Dedifferentiated amniotic fluid mesenchymal stem cell (primary cell): ENCODE data around the gene CRTC3.
"Not testable (repeated sequence)": the region's sequence is repeated elsewhere in the genome, so short reads cannot be mapped to it uniquely, and the experiment has no call there.

Experiments used
- DNase-seq: peaks from one replicate; pipeline ENCODE4 v3.0.0-alpha.2; 2016; ENCODE audit errors: extremely low spot score

The CRTC3 gene

DNA sequence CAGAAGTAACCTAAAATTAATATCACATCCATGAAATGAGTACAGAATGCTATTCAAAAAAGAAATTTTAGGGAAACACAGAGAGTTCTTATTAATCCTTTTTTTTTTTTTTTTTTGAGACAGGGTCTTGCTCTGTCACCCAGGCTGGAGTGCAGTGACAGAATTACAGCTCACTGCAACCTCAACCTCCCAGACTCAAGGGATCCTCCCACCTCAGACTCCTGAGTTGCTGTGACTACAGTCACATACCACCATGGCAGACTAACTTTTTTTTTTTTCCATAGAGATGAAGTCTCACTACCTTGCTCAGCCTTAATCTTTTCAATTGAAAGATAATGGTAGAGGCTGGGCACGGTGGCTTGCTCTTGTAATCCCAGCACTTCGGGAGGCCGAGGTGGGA, 6.3 kb upstream of the CRTC3 start:
- no peak for DNase-seq

DNA sequence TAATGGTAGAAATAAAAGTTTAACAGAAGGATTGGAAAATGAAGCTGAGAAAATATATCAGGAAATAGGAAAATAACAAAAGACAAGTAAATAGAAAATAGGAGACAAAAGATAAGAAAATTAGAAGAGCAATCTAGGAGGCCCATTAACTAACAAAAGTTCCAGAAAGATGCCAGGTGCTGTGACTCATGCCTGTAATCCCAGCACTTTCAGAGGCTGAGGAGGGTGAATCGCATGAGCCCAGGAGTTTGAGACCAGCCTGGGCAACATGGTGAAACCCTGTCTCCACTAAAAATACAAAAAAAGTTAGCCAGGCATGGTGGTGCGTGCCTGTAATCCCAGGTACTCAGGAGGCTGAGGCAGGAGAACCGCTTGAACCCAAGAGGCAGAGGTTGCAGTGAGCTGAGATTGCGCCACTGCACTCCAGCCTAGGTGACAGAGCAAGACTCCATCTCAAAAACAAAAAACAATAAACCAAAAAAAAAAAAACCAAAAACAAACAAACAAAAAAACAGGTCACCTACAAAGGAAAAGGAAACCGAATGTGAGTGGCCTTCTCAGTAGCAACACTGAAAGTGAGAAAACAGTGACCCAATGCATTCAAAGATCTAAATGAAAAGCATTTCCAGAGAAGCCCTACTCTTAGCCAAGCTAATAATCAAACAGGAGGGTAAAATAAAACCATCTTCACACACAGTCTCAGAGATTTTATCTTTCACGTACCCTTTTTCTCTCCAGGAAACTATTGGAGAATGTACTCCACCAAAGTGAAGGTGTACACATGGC, 5.5 kb upstream of the CRTC3 start:
- not testable (repeated sequence) for DNase-seq

DNA sequence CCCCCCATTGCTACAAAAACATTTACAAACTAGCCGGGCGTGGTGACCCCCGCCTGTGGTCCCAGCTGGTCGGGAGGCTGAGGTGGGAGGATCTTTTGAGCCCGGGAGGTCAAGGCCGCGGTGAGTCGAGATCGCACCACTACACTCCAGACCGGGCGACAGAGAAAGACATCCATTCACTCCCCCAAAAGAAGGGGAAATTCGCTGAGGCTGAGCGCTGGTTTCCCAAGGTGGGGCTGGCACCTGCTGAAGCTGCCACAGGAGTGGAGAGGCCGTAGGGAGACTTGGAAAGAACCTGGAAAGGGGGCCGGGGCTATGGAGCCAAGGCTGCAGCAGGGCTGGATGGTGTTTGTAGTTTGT, 732 bp upstream of the CRTC3 start:
- DNase-seq, result no peak

DNA sequence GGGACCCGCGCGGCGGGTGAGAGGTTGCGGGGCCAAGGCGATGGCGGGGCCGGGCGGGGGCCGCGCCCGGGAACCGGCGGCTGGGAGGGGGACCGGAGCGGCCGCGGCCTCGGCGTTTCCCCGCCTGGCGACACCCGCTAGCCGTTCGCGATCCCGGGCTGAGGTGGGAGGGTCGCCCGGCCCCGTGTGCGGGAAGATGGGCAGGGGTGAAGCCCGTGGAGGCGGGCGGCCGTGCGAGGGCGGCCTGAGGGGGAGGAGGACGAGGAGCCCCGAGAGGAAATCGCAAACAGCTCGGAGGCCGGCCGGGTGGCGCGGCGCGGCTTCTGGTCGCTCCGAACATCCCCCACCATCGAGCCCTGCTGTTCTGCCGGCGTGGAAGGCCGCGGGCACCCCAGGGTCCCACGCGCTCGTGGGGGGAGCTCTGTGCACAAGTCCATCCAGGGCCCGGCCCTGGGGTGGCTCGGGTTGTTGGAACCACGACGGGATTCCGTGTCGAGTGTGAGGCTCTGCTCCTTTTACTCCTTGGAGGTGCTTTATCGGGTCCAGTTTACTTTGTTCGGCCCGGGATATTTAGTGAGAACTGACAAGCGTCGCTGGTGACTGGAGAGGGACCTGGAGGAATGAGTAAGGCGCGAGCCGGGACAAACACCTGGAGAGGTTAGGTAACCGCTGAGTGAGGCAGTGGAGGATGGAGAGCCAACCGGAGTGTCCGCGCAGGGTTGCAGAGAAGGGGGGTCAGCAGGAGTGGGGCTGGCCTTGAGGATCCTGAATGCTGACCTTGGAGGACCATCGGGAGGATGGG, 728 bp downstream of the CRTC3 start:
- no peak for DNase-seq

DNA sequence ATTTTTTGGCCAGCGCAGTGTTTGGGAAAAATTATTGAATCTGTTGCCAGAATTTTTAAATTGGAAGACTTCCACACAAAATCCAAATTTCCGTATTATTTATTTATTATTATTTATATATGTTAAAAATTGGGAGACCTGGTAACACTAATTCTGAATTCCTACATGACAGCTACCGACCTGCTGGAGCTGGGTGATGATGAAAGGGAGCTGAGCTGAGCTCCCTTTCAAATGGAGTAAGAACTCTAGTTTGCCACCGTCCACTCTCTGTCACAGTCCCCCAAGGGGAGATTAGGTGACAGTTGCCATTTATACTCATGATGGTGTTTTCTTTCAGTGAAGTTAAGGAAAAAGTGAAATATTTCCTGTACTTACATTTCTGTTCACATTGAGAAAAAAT, 1.4 kb downstream of the CRTC3 start:
- DNase-seq, result no peak

DNA sequence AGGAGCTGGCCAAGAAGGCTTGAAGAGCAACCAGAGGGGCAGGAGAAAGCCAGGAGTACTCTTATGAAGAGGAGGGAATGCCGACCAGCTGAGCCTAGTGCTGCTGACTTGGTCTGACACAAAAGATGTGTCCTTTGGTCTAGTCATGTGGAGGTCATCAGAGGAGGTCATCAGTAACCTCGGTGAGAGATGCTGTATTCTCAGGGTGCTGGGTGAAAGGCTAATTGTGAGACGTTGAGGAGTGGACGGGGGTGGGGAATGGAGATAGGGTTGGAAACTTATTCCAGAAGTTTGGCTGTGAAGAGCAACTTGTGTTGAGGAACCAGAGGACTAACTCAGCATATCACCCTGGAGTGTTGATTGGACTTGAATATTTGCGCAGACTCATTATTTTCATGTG, 5.5 kb downstream of the CRTC3 start:
- DNase-seq, result no peak

DNA sequence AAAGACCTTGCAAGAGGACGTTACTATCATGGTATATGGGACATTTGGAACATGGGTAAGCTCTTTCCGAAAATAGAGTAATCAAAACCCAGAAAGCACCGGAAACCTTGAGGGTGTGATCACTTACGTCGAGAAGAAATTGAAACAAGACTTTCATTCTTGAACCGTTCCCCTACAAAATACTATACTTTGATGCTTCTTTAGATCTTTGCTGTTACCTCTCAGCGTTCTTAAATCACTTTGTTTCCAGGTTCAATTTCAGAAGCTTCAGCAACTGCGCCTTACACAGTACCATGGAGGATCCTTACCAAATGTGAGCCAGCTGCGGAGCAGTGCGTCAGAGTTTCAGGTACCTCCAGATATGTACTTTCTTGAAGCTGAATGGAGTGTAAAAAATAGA, 10.1 kb downstream of the CRTC3 start:
- no peak for DNase-seq

DNA sequence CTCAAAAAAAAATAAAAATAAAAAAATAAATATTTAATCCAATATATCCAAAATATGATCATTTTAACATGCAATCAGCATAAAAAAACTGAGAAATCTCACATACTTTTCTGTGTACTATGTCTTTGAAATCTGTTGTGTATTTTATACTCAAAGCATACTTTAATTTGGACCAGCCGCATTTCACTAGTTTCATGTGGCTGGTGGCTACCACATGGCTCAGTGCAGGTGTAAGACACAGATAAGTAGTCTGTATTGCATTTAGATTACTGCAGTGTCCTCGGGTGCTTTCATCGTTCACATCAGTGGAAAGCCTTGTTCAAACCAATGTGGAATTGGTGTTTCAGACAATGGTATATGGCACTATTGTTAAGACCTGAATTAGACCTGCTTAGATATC, 11.0 kb downstream of the CRTC3 start:
- no peak for DNase-seq

DNA sequence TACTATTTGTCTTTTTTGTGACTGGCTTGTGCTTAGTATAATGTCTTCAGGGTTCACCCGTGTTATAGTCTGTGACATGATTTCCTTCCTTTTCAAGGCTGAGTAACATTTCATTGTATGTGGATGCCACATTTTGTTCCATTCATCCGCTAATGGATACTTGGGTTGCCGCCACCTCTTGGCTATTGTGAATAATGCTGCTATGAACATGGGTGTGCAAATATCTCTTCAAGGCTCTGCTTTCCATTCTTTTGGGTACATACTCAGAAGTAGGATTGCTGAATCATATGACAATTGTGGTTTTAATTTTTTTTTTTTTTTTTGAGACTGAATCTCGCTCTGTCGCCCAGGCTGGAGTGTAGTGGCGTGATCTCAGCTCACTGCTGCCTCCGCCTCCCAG, 15.4 kb downstream of the CRTC3 start:
- DNase-seq, result no peak

DNA sequence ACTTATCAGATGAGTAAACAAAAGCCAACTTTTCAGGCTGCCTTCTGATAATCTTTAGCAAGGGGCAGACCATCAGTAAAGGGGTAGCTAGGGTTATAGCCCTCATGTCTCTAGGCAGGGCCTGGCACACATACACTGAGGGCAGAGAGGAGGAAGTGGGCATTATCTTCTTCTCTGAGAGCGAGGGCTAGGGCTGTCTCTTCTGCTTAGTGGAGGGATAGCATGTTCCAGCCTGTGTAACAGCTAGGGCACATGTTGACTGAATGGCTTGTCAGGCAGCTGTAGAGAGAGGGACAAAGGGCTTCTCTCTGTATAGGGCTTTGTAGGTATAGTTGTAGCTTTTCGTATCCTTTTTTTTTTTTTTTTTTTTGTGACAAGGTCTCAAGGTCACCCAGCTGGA, 17.8 kb downstream of the CRTC3 start:
- DNase-seq, result no peak

DNA sequence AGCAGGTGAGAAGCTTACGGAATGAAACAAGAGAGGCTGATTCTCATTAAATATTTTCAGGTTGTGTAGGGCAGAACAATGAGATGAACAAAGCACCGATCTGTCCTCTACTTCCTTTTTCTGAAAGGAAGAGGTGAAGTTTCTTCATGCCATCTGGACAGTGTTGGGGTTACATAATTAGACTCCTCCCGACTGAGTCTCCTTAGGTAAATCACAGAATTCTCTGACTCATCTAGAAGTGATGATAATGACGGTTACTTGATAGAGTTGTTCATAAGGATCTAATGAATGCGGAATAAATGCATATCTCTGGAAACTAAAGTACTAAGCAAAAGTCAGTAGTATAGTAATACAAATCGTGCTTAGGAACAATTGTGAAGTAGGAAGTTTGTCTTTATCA, 21.2 kb downstream of the CRTC3 start:
- DNase-seq, result no peak

DNA sequence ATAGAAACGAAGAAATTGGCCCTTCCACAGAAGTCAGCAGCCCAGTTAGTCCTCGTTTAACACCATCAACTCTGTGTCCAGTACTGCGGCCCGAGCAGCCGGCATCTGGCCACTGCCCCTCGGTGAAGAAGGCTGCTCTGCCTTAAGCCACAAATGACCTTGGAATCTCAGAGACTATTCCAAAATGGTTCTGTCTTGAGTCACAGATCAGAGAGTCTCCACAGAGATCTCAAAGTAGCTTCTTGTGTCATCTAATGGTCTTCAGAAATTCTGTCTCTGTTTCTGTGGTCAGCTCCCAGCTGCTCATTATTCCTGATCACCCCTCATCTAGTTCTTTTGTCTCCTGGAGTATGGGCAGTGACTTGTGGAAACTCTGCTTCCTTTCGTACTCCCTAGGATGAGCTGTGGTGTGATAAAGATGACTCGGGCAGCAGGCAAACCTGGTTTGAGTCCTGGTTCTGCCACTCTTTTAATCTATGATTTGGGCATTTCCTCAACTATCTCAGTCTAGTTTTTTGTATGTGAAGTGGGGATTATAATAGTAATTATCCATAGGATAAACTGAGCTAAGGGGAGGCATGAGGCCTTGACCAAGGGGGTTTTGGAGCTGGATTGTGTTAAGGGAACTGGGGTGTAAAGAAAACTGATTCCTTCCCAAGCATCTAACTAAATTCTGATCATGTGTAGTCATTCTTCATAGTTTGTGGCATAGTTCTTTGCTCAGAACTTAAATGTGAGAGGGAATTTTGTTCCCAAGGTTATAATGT, 22.6 kb downstream of the CRTC3 start:
- DNase-seq, result peak; percentile 29

DNA sequence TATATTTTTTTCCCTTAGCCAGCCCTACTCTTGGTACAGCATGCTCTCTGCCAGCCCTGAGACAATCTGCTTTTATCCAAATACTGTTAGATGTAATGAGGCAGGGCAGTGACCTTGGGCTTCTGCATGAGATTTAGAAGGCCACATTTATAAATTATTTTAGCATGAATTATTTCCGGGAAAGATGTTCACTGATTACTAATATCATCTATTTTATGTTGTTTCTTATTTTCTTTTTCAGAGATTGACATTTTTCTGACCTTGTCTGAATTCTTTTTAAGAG, 23.1 kb downstream of the CRTC3 start:
- DNase-seq, result no peak

DNA sequence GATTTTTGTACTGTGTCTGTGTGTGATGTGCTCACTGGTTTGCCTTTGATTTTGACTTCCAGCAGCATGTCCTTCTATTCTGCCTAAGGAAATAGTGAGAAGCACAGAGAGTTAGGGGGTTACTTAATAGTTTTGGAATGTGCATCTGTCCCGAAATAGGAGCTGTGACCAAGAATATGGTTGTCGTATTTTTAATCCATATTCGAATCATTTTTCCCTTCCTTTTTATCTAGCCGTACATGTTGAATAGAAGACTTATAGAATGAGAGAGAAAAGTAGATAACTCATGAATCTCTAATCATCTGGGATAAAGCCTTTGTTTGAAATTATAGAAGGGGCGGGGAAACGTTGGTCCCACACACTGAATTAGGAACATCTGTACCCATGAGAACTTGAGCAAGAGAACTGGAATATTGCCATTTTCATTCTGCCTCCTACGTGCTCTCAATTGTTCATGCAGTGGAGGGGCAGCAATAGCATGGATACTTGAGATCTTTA, 23.6 kb downstream of the CRTC3 start:
- peak; percentile 84 for DNase-seq

DNA sequence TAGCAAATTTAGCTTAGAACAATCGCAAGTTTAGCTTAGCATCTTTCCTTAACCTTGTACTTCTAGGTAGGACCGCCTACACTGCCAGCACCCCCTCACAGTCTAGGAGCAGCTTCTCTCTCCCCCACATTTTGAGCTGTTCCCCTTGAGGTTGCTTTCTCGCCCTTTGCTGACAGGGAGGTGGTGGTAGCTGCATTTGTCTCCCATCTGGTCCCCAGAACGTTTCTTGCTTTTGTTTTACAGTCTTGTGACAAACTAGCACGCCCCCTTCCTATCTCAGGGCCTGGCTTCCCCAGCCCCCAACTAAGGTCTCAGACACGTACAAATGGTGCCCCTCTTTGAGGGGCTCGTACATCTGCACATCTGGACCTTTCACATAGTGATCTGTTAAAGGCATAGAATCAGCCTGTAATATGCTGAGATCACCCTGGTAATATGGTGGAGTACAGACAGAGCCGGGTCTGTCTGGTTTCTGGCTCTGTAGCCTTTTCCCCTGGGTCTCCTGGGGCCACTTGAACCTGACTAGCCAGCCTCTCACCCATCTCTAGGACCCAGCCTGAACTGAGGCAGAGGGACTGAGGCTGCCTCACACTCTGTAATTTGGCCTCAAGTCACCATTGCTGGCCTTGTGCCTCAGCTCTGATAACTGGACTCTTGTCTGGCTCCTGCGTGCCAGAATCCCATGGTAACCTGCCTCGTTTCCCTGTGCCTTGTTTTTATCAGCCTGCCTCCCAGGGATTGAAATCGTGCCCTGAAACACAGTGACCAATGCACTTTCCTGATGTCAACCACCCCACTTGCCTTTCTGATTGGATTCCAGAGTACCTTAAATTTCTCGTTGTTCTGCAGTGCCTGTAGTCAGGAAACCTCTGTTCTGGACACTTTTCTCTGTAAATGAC, 27.7 kb downstream of the CRTC3 start:
- peak; percentile 27 for DNase-seq

DNA sequence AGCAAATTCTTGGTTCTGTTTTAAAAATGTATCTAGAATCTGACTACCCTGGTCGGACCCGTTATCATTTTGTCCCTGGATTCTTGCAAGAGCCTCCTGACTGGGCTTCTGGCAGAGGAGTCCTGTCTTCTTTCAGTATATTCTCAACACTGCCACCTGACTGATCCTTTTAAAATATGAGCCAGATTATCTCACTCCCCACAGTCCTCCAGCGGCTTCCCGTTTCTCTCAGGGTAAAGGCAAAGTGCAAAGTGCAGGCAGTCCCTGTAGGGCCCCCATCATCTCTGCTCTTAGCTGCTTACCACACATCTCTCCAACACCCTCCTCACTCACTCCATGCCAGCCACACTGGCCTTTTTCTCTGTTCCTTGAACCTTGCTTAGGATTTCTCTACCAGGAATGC, 28.4 kb downstream of the CRTC3 start:
- DNase-seq, result no peak

DNA sequence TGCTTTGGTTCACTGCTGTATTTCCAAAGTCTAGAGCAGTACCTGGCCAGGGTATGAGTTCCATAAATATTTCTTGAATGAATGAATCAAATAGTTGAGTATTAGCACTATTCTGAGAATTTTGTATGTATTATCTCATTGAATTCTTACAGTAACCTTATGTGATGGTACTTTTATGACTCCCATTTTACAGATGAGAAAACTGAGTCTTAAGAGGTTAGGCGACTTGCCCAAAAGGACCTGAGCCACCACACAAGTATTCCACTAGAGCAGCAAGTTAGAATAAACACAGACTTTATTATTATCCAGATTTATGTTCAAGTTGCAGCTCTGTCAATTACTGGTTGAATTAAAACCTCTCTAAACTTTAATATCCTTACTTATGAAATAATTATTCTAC, 29.4 kb downstream of the CRTC3 start:
- DNase-seq, result no peak

DNA sequence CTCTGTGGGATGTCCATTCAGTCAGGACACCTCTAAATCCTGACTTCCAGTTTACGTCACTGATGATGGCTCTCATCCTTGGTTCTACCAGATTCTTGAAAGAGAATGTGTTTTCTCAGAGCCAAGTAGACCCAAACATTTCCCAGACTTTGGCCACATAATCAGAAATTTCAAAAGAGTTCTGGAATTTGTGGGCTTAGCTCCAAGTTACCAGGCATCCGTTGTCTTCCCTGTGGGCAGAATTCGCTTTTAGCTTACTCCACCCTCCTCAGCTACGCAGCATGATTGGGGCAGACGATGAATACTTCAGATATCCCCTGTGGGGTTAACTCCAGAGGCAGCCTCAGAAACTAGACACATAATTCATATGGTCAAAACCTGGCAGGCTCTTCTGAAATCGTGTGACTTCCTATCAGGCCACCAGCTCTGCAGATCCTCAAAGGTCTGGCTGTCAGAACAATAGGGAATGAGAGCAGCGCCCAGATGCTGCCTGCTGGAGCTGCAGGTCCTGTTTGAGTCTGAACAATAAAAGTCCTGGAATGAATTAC, 30.6 kb downstream of the CRTC3 start:
- peak; percentile 95 for DNase-seq

DNA sequence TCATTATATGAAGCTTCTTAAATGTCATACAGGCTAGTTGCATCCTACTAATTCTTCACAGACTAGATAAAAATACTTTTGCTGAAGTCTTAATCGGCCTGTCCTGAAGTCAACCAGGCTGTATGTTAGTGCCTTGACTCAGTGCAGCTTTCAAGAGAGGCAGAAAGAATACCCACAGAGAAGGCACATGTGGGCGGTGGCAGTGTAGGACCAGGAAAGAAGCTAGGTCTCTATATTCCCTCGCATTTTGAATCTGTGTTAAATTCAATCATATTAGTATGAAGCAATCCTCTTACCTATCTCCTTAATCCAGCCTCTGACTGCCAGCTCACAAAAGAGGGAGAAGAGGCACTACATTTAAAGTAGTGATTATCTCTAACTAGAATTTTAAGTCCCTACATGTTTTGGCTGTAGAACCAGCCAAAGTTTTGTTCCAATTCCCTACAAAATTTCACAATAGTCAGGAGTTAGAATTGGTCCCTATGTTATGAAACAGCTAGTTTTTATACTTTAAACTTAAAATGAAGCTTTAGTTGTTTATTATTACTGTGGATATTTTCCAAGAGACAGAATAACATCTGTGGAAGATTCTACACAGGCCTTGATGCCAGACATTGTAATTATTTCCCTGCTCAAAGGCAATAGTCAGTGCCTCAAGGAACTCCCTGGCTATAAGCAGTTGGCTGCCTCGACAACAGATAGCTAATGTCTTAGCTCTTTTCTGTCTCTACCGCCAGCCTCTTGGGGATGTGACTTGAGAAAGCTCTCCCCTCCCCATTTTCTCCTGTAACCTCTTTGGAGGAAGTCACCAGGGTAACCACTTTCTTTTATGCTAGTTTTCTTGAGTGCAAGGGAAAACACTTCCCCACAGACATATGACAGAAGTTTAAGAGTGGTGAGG, 31.9 kb downstream of the CRTC3 start:
- DNase-seq, result peak; percentile 75

DNA sequence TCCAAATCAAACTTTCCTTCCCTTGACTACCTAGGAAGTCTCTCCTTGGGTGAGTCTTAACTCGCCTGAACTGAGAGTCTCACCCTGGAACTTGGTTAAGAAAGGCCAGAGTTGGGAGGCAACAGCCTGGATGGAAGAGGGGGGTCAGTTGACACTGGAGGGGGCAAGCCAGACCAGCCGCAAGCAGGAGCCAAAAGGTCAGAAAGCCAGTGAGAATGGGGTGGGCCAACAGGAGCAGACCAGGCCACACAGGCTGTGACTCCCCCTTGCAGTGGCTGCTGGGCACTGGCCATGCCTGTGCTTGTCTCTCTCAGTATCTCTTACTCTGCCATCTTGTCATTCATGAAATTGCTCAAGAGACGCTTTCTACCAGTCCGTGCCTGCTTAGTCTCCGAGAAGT, 32.9 kb downstream of the CRTC3 start:
- DNase-seq, result no peak
